Stomach smooth muscle (tissue), 2 donors: ENCODE results near the gene LAMC2.

Source experiments
- H3K27ac ChIP-seq: one replicate; pipeline ENCODE4 v1.7.0; 2013; ENCODE audit warnings: mild to moderate bottlenecking, low read length, inconsistent platforms
- H3K27me3 ChIP-seq, 2 donors: one replicate each; pipeline ENCODE4 v1.7.0; 2013; ENCODE audit warnings: low read length in 2 of 2; ENCODE audit not compliant: insufficient read depth in 2 of 2, control insufficient read depth in 1 of 2
- H3K36me3 ChIP-seq, 2 donors: one replicate each; pipeline ENCODE4 v1.7.0; 2013; ENCODE audit warnings: low read length in 2 of 2; ENCODE audit not compliant: control insufficient read depth in 2 of 2, insufficient read depth in 2 of 2
- H3K4me1 ChIP-seq: one replicate; pipeline ENCODE4 v1.7.0; 2013; ENCODE audit warnings: low read length; ENCODE audit not compliant: control insufficient read depth, insufficient read depth
- H3K4me3 ChIP-seq, 2 donors: one replicate each; pipeline ENCODE4 v1.7.0; 2013; ENCODE audit warnings: low read length in 2 of 2
- H3K9ac ChIP-seq, 2 donors: one replicate each; pipeline ENCODE4 v1.7.0; 2013; ENCODE audit warnings: low read length in 2 of 2, mild to moderate bottlenecking in 1 of 2
- H3K9me3 ChIP-seq, 2 donors: one replicate each; pipeline ENCODE4 v1.7.0; 2013; ENCODE audit warnings: low read length in 2 of 2; ENCODE audit not compliant: control insufficient read depth in 2 of 2
- donor health status: healthy.
- donor health status: Pancreatic carcinoma.

Gene LAMC2

GRCh38 chr1:183185941-183186490 is at the start of gene LAMC2:
TSS of gene LAMC2 (plus strand) at chr1:183186264. CDS start at chr1:183186353, 89 bp downstream.
- Histone ChIP-seq H3K36me3 (no peaks in the 10 kb centered on the region), H3K9me3 (no peaks in the 10 kb centered on the region), H3K27me3 (no peaks in the 10 kb centered on the region), H3K27ac (no peak within 1 kb of the TSS), H3K9ac (peak within 1 kb of the TSS in 1 of 2 donors; percentile 24), H3K4me3 (peak within 1 kb of the TSS; percentile 22 to 58), H3K4me1 (peaks cover 4% of the 10 kb centered on the region)

DNA sequence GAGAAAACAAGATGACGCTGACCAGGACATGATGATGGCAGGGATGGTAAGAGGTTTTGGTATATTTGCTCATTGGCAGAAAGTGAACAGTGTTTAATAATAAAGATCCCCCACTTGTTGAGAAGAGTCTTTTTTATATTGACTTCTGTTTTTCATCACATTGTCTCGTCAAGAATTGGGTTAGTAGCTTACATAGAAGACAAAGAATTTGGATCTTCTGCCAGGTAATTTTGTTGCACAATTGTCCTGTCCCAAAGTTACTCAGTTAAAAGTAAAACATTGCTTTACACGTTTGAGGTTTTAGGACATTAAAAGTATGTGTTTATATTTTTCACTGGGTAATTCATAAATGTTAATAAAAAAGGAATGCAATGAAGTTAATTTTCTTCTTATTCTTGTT is 48.3 kb upstream of the LAMC2 start:
- Histone ChIP-seq H3K27me3 (no peaks in the 10 kb centered on the region), H3K9me3 (no peaks in the 10 kb centered on the region), H3K9ac (no peak overlapping the region), H3K4me3 (no peak overlapping the region), H3K4me1 (peaks cover 6% of the 10 kb centered on the region), H3K36me3 (peaks cover 40 to 42% of the 10 kb centered on the region in 2 donors), H3K27ac (peak overlapping the region; percentile 46)

- Histone ChIP-seq H3K27me3 (no peaks in the 10 kb centered on the region), H3K27ac (peak overlapping the region; percentile 46), H3K4me3 (no peak overlapping the region), H3K36me3 (peaks cover 41 to 43% of the 10 kb centered on the region in 2 donors), H3K4me1 (peaks cover 6% of the 10 kb centered on the region), H3K9me3 (no peaks in the 10 kb centered on the region), H3K9ac (no peak overlapping the region)
Measured at GRCh38 chr1:183138301-183138700, 47.8 kb upstream of the LAMC2 start.

DNA sequence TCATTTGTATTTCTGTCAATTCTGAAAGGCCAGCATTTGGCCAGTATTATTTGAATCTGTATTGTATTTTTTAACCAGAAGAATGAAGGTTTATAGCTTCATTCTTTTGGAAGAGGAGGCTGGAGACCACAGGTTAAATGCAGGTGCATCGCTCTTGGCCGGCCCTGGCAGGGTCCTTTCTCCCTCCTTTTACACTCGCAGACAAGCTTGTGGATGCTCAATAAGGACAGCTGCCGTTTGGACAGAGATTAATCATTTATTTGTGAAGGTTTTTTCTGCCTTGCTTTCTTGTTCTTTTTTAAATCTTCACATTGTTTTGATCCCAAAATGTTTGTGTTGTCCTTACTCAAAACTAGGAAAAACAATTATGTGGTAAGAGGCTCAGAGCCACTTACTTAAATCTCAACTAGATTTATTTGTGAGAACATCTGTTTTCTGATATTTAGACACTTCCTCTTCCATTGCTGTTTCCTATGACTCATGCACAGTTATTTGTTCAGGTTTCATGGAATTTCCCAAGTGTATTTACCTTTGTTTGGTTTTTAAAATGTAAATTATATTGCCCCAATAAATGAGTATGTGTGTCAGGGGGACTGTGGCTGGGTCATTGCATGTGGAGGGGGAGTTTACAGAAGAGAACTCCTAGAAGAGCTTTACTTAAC is 46.7 kb upstream of the LAMC2 start:
- H3K4me1 ChIP-seq, result peaks cover 6% of the 10 kb centered on the region
- H3K9me3 ChIP-seq, result no peaks in the 10 kb centered on the region
- H3K9ac ChIP-seq, result peak overlapping the region in 1 of 2 donors; percentile 32
- no peak overlapping the region for H3K4me3 ChIP-seq
- no peaks in the 10 kb centered on the region for H3K27me3 ChIP-seq
- peak overlapping the region; percentile 53 for H3K27ac ChIP-seq
- H3K36me3 ChIP-seq, result peaks cover 37 to 41% of the 10 kb centered on the region in 2 donors

DNA sequence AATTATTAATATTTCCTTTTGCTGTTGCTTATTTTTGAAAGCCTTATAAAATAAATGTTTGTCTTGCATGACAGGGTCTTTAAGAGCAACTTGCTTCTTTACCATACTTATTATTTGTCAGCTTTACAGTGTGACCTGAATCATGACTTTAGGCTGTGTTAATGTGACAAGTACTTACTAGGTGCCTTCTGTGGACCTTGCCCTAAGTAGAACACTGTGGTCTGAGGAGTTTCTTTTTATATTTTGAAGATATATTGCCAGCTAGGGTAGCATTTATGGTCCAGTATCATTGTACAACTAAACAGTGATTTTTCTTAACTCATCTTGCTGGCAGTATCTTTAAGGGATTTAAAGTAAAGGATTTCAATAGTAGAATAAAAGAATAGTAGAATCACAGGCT is 45.4 kb upstream of the LAMC2 start:
- H3K4me1 ChIP-seq, result peaks cover 6% of the 10 kb centered on the region
- no peak overlapping the region for H3K4me3 ChIP-seq
- no peak overlapping the region for H3K9ac ChIP-seq
- no peaks in the 10 kb centered on the region for H3K27me3 ChIP-seq
- H3K9me3 ChIP-seq, result no peaks in the 10 kb centered on the region
- H3K27ac ChIP-seq, result peak overlapping the region; percentile 32
- H3K36me3 ChIP-seq, result peaks cover 33 to 34% of the 10 kb centered on the region in 2 donors

DNA sequence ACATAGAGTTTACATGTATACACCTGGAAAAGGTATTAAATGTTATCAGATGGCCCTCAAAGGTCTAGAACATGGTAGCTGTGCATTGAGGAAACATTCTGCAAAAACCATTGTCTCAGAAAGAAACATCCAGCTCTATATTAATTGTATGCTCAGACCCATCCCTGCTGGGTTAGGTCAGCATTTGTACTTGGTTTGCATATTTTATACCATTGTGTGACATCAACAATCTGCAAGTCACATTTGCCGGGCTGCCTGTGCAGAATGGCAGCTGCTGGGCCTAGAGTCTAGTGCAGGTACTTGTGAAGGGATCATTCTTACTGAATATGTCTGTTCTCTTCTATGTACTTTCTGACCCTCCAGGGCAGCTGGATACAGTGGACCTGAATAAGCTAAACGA is 43.9 kb upstream of the LAMC2 start:
- Histone ChIP-seq H3K4me1 (peaks cover 6% of the 10 kb centered on the region), H3K36me3 (peaks cover 25 to 27% of the 10 kb centered on the region in 2 donors), H3K27ac (peak overlapping the region; percentile 18)

DNA sequence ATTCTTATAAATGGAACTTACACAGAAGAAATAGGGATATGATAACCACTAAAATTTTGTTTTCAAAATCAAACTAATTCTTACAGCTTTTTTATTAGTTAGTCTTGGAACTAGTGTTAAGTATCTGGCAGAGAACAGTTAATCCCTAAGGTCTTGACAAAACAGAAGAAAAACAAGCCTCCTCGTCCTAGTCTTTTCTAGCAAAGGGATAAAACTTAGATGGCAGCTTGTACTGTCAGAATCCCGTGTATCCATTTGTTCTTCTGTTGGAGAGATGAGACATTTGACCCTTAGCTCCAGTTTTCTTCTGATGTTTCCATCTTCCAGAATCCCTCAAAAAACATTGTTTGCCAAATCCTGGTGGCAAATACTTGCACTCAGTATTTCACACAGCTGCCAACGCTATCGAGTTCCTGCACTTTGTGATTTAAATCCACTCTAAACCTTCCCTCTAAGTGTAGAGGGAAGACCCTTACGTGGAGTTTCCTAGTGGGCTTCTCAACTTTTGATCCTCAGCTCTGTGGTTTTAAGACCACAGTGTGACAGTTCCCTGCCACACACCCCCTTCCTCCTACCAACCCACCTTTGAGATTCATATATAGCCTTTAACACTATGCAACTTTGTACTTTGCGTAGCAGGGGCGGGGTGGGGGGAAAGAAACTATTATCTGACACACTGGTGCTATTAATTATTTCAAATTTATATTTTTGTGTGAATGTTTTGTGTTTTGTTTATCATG is 42.3 kb upstream of the LAMC2 start:
- H3K9me3 ChIP-seq, result no peaks in the 10 kb centered on the region
- peaks cover 18 to 19% of the 10 kb centered on the region in 2 donors for H3K36me3 ChIP-seq
- H3K4me3 ChIP-seq, result no peak overlapping the region
- H3K4me1 ChIP-seq, result peaks cover 9% of the 10 kb centered on the region
- no peak overlapping the region for H3K9ac ChIP-seq
- H3K27me3 ChIP-seq, result no peaks in the 10 kb centered on the region
- no peak overlapping the region for H3K27ac ChIP-seq

More for the DNA sequence above, 43.9 kb upstream of the LAMC2 start:
- Histone ChIP-seq H3K27me3 (no peaks in the 10 kb centered on the region), H3K9me3 (no peaks in the 10 kb centered on the region), H3K4me3 (no peak overlapping the region), H3K9ac (no peak overlapping the region)

DNA sequence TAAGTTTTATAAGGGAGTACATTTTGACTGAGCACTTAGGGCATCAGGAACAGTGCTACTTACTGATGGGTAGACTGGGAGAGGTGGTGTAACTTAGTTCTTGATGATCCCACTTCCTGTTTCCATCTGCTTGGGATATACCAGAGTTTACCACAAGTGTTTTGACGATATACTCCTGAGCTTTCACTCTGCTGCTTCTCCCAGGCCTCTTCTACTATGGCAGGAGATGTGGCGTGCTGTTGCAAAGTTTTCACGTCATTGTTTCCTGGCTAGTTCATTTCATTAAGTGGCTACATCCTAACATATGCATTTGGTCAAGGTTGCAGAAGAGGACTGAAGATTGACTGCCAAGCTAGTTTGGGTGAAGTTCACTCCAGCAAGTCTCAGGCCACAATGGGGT is 41.3 kb upstream of the LAMC2 start:
- Histone ChIP-seq H3K9ac (no peak overlapping the region), H3K36me3 (peaks cover 18 to 19% of the 10 kb centered on the region in 2 donors), H3K9me3 (no peaks in the 10 kb centered on the region), H3K27me3 (no peaks in the 10 kb centered on the region), H3K4me3 (no peak overlapping the region), H3K4me1 (peaks cover 9% of the 10 kb centered on the region), H3K27ac (no peak overlapping the region)

- Histone ChIP-seq H3K4me3 (no peak overlapping the region), H3K36me3 (peaks cover 8 to 10% of the 10 kb centered on the region in 2 donors), H3K4me1 (peaks cover 9% of the 10 kb centered on the region), H3K9ac (no peak overlapping the region), H3K9me3 (no peaks in the 10 kb centered on the region), H3K27me3 (no peaks in the 10 kb centered on the region), H3K27ac (no peak overlapping the region)
Measured at GRCh38 chr1:183147735-183148134, 38.3 kb upstream of the LAMC2 start.

- H3K27me3 ChIP-seq, result no peaks in the 10 kb centered on the region
- peaks cover 3 to 6% of the 10 kb centered on the region in 2 donors for H3K36me3 ChIP-seq
- H3K4me3 ChIP-seq, result no peak overlapping the region
- H3K4me1 ChIP-seq, result peaks cover 9% of the 10 kb centered on the region
- H3K27ac ChIP-seq, result peak overlapping the region; percentile 25
- H3K9ac ChIP-seq, result no peak overlapping the region
- H3K9me3 ChIP-seq, result no peaks in the 10 kb centered on the region
Measured at GRCh38 chr1:183148599-183148998, 37.5 kb upstream of the LAMC2 start.
